ENCODE measurements around the gene AGBL5. TPM values are rescaled to one million over a fixed set of nuclear protein-coding genes. Genes with fewer than 3 reads are reported as not detected.

The AGBL5 gene
- total and polyA plus RNA-seq, 9 of the 15 experiments (the other 6 are each of a cell fraction or from before 2014, with no cell fraction given): 3.3 to 52.7 (median 26.2) TPM

- TF ChIP-seq ATF1 (CRISPR knock-in tag; IDR thresholded peaks at IDR 0.05) (peak; percentile 39; the same call in 1 of the 2 replicates), ATF1 (tag; IDR thresholded peaks at IDR 0.05) (peak; percentile 93), ZNF668 (CRISPR knock-in tag; IDR thresholded peaks at IDR 0.05) (no peak), CTCFL (IDR thresholded peaks at IDR 0.05; ENCODE audit: borderline replicate concordance, insufficient read depth, low read depth, low read length, poor library complexity, severe bottlenecking) (peak; percentile 29), PYGO2 (tag; IDR thresholded peaks at IDR 0.05) (no peak), SMARCA4 (IDR thresholded peaks at IDR 0.05) (0 out of 2 replicates have a peak, but pooled peaks have one; percentile 20), CREB5 (CRISPR knock-in tag; IDR thresholded peaks at IDR 0.05) (no peak), KAT7 (CRISPR knock-in tag; IDR thresholded peaks at IDR 0.05; ENCODE audit: borderline replicate concordance) (no peak; the same call in 1 of the 2 replicates), POLR3G (IDR thresholded peaks at IDR 0.05; ENCODE audit: extremely low read depth, insufficient read length, insufficient replicate concordance) (no peak), CEBPG (CRISPR knock-in tag; IDR thresholded peaks at IDR 0.05) (no peak), CEBPG (tag; conservative IDR thresholded peaks at IDR 0.05 in 1 of 2, IDR thresholded peaks at IDR 0.05 in 1 of 2) (no peak), ELF1 (tag; IDR thresholded peaks at IDR 0.05) (no peak), ZNF589 (CRISPR knock-in tag; IDR thresholded peaks at IDR 0.05; ENCODE audit: low read depth) (no peak), MTF1 (CRISPR knock-in tag; IDR thresholded peaks at IDR 0.05; ENCODE audit: borderline replicate concordance) (no peak), FOXJ3 (CRISPR knock-in tag; IDR thresholded peaks at IDR 0.05) (no peak), THRAP3 (IDR thresholded peaks at IDR 0.05; ENCODE audit: borderline replicate concordance) (no peak), SOX6 (IDR thresholded peaks at IDR 0.05) (peak; percentile 54; the same call in 1 of the 2 replicates), NFRKB (IDR thresholded peaks at IDR 0.05; ENCODE audit: low read depth) (no peak), GABPB1 (CRISPR knock-in tag; IDR thresholded peaks at IDR 0.05) (peak; percentile 90), HDAC8 (tag; IDR thresholded peaks at IDR 0.05) (no peak), EP300 (IDR thresholded peaks at IDR 0.05; ENCODE audit: low read length) (0 out of 2 replicates have a peak, but pooled peaks have one; percentile 3), ARID1B (IDR thresholded peaks at IDR 0.05) (no peak), MTA3 (IDR thresholded peaks at IDR 0.05; ENCODE audit: borderline replicate concordance) (peak; percentile 67), TRIM25 (IDR thresholded peaks at IDR 0.05; ENCODE audit: borderline replicate concordance) (no peak), IFI16 (CRISPR knock-in tag; IDR thresholded peaks at IDR 0.05) (no peak)
Observed at GRCh38 chr2:27071277-27071989, 20.0 kb downstream of the AGBL5 start, which contains the start of gene OST4 (continued).
